GM18519 (cell line): Measurements from ENCODE around the gene GPAT2.
"Not testable (repeated sequence)": the region's sequence is repeated elsewhere in the genome, so short reads cannot be mapped to it uniquely, and the experiment has no call there.

Experiments
- ATAC-seq: cut with Tn5 transposase; IDR thresholded peaks from one replicate; pipeline ENCODE4 v1.9.1; 2021; ENCODE audit warnings: mild to moderate bottlenecking, moderate library complexity; ENCODE audit not compliant: unreplicated experiment, low FRiP score

Gene GPAT2

GRCh38 chr2:96034792-96035191 lies at the start of gene GPAT2:
Gene GPAT2 (minus strand): TSS chr2:96034916. CDS start chr2:96032359, 2,557 bp downstream.
- ATAC-seq, result not testable (repeated sequence)

- no peak for ATAC-seq
Measured at GRCh38 chr2:96083989-96084857, 49.5 kb upstream of the GPAT2 start.

GRCh38 chr2:96083064-96083939 lies 48.6 kb upstream of the GPAT2 start:
- no peak for ATAC-seq

GRCh38 chr2:96082211-96083063 lies 47.7 kb upstream of the GPAT2 start:
- ATAC-seq, result no peak

GRCh38 chr2:96081042-96081441 lies 46.3 kb upstream of the GPAT2 start:
- ATAC-seq, result no peak

GRCh38 chr2:96075199-96075771 lies 40.6 kb upstream of the GPAT2 start:
- no peak for ATAC-seq

- no peak for ATAC-seq
Measured at GRCh38 chr2:96074156-96074555, 39.4 kb upstream of the GPAT2 start.

- no peak for ATAC-seq
Measured at GRCh38 chr2:96073170-96073775, 38.6 kb upstream of the GPAT2 start.

- no peak for ATAC-seq
Measured at GRCh38 chr2:96072746-96073145, 38.0 kb upstream of the GPAT2 start.

GRCh38 chr2:96071977-96072491 lies 37.3 kb upstream of the GPAT2 start:
- ATAC-seq, result not testable (repeated sequence)

- not testable (repeated sequence) for ATAC-seq
Measured at GRCh38 chr2:96071087-96071976, 36.6 kb upstream of the GPAT2 start.

- not testable (repeated sequence) for ATAC-seq
Measured at GRCh38 chr2:96070351-96070750, 35.6 kb upstream of the GPAT2 start.

- ATAC-seq, result not testable (repeated sequence)
Measured at GRCh38 chr2:96069878-96070277, 35.2 kb upstream of the GPAT2 start.

GRCh38 chr2:96067902-96068581 lies 33.3 kb upstream of the GPAT2 start:
- ATAC-seq, result not testable (repeated sequence)

- ATAC-seq, result not testable (repeated sequence)
Measured at GRCh38 chr2:96067098-96067660, 32.5 kb upstream of the GPAT2 start.

GRCh38 chr2:96066511-96066910 lies 31.8 kb upstream of the GPAT2 start:
- ATAC-seq, result not testable (repeated sequence)

GRCh38 chr2:96065954-96066353 lies 31.2 kb upstream of the GPAT2 start:
- ATAC-seq, result not testable (repeated sequence)
